Common myeloid progenitor, CD34-positive (primary cell): ENCODE measurements around the gene TFEB.

Source experiments
- CTCF ChIA-PET: fragments of 350-600 bp; sonication (Branson Sonifier 250); formaldehyde crosslinking; loops from one replicate; lab custom pipeline; 2021; ENCODE audit warnings: antibody characterized with exemption; lab: Charles Lee
- POLR2A ChIA-PET: fragments of 350-600 bp; sonication (Branson Sonifier 250); formaldehyde crosslinking; loops from one replicate; lab custom pipeline; 2021; ENCODE audit warnings: antibody characterized with exemption; lab: Charles Lee
- DNase-seq, 3 donors: peaks; one replicate each; pipeline versions ENCODE4 v3.0.0 to v3.0.0-alpha.2; 2013
- H3K27ac ChIP-seq, 2 experiments: 1 replicate in 1 of 2; 2 replicates in 1 of 2; pipeline ENCODE4 v1.7.0; 2013; ENCODE audit warnings: inconsistent platforms in 2 of 2, low read length in 2 of 2, mild to moderate bottlenecking in 2 of 2, low read depth in 1 of 2, moderate library complexity in 1 of 2; ENCODE audit not compliant: severe bottlenecking in 2 of 2, insufficient read depth in 1 of 2, poor library complexity in 1 of 2
- H3K27me3 ChIP-seq, 5 experiments: replicated peaks in 2 of 5; 1 replicate in 3 of 5; 2 replicates in 2 of 5; pipeline versions ENCODE4 v1.6.1 to v1.7.0; 2013; ENCODE audit warnings: low read length in 4 of 5, mild to moderate bottlenecking in 2 of 5, moderate library complexity in 2 of 5, inconsistent platforms in 1 of 5; ENCODE audit not compliant: insufficient read depth in 5 of 5, control insufficient read depth in 4 of 5
- H3K36me3 ChIP-seq, 4 experiments: 1 replicate in 2 of 4; 2 replicates in 2 of 4; pipeline versions ENCODE4 v1.6.1 to v1.7.0; 2013; ENCODE audit warnings: low read length in 3 of 4, control low read depth in 1 of 4, mild to moderate bottlenecking in 1 of 4; ENCODE audit not compliant: control insufficient read depth in 4 of 4, insufficient read depth in 4 of 4
- H3K4me1 ChIP-seq, 4 experiments: 1 replicate in 3 of 4; 2 replicates in 1 of 4; pipeline versions ENCODE4 v1.6.1 to v1.7.1; 2013; ENCODE audit warnings: low read length in 3 of 4, mild to moderate bottlenecking in 3 of 4, control low read depth in 1 of 4, inconsistent platforms in 1 of 4, moderate library complexity in 1 of 4; ENCODE audit not compliant: control insufficient read depth in 4 of 4, insufficient read depth in 4 of 4; ENCODE audit errors: control extremely low read depth in 1 of 4
- H3K4me3 ChIP-seq, 7 experiments: 1 replicate in 4 of 7; 2 replicates in 3 of 7; pipeline versions ENCODE4 v1.5.1 to v1.7.0; 2013; ENCODE audit warnings: mild to moderate bottlenecking in 7 of 7, low read length in 6 of 7, moderate library complexity in 6 of 7, inconsistent platforms in 2 of 7, low read depth in 2 of 7, control low read depth in 1 of 7; ENCODE audit not compliant: insufficient read depth in 4 of 7, control insufficient read depth in 1 of 7; ENCODE audit errors: extremely low read depth in 1 of 7
- H3K9me3 ChIP-seq, 5 experiments: 1 replicate in 4 of 5; 2 replicates in 1 of 5; pipeline versions ENCODE4 v1.6.1 to v1.7.1; 2013; ENCODE audit warnings: low read length in 4 of 5, mild to moderate bottlenecking in 2 of 5, inconsistent platforms in 1 of 5, low read depth in 1 of 5, moderate library complexity in 1 of 5; ENCODE audit not compliant: control insufficient read depth in 4 of 5, insufficient read depth in 2 of 5; ENCODE audit errors: control extremely low read depth in 1 of 5
- WGBS: methylation state at CpG from one replicate; pipeline ENCODE4 v1.1.5; 2013; ENCODE audit not compliant: insufficient coverage; 5-methylcytosine and 5-hydroxymethylcytosine counted together

The TFEB gene

DNA sequence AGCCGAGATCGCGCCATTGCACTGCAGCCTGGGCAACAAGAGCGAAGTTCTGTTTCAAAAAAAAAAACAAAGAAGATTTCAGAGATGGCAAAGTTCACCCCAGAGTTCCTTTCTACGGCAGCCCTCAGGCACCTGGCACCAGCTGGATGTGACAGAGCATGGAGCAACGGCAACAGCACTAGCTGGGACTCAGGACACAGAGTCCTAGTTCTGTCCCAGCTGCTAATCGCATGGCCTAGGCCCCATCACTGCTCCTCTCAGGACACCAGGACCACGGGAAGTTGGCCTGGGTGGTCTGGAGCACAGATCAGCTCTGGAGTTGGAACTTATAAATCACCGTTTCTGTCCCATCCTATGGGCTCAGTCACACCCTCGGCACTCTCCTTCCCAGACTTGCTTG lies 10.7 kb upstream of the TFEB start:
- Histone ChIP-seq H3K4me3 (no peak overlapping the region), H3K27me3 (no peaks in the 10 kb centered on the region), H3K27ac (no peak overlapping the region), H3K4me1 (no peaks in the 10 kb centered on the region), H3K36me3 (no peaks in the 10 kb centered on the region), H3K9me3 (no peaks in the 10 kb centered on the region)
- POLR2A ChIA-PET, result no interaction called here
- CTCF ChIA-PET, result interaction anchor here (0.7 kb wide), 1 partner anchor 29 kb away, joined by 4 read pairs; no protein-coding TSS in a partner anchor
- WGBS, result 97% methylated on average over 9 of the region's 10 CpGs
- no peak for DNase-seq

GRCh38 chr6:41744236-41744787 lies 8.9 kb upstream of the TFEB start:
- no peaks in the 10 kb centered on the region for H3K4me1 ChIP-seq
- ChIA-PET CTCF (interaction anchor here (1.3 kb wide), 1 partner anchor 12 kb away, joined by 4 read pairs; no protein-coding TSS in a partner anchor), POLR2A (no interaction called here)
- H3K27me3 ChIP-seq, result no peaks in the 10 kb centered on the region
- H3K36me3 ChIP-seq, result no peaks in the 10 kb centered on the region
- H3K27ac ChIP-seq, result no peak overlapping the region
- H3K4me3 ChIP-seq, result no peak overlapping the region
- WGBS, result 93% methylated on average over 7 of the region's 7 CpGs
- DNase-seq, result no peak
- no peaks in the 10 kb centered on the region for H3K9me3 ChIP-seq

DNA sequence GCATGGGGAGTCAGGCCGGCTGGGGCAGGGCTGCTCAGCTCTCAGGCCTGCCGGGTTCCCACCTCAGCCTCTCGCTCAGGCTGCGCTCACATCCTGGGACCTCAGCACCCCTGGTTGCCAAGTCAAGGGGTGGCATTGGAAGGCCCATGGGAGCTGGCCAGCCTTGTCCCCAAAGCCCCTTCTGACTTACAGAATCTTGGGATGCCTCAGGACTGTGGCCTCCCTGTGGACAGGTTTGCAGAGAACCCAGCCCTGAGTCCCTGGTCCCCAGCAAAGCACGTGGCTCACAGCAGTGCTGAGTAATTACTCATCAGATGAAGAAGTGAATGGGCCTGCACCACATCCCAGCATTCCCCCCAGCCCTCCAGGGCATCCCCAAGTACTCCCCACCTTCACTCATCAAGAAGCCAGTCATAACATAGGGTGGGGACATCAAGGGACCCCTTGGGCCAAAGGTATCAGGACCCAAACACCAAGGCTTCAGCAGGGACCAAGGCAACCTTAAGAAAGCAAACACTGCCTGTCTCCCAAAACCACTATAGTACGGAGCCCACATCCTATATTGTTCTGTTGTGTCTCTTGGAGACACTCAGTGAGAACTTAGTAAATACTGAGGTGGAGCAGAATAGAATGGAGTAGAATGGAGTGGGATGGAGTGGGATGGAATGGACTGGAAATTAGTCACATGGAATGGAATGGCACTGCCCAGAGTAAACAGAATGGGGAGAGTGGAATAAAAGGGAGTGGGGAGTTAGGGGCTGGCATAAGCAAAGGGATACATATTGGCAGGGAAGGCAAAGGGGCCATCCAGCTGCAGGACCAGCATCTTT lies 8.2 kb upstream of the TFEB start:
- Histone ChIP-seq H3K27me3 (no peaks in the 10 kb centered on the region), H3K9me3 (no peaks in the 10 kb centered on the region), H3K4me1 (no peaks in the 10 kb centered on the region), H3K27ac (no peak overlapping the region), H3K36me3 (no peaks in the 10 kb centered on the region), H3K4me3 (no peak overlapping the region)
- DNase-seq, result no peak
- WGBS, result 95% methylated on average over 6 of the region's 6 CpGs
- POLR2A ChIA-PET, result no interaction called here
- CTCF ChIA-PET, result interaction anchor here (1.3 to 1.8 kb wide), 2 partner anchors 13 to 32 kb away, joined by 4 to 6 read pairs; no protein-coding TSS in a partner anchor

GRCh38 chr6:41741625-41742490 lies 6.5 kb upstream of the TFEB start:
- Histone ChIP-seq H3K4me1 (no peaks in the 10 kb centered on the region), H3K36me3 (no peaks in the 10 kb centered on the region), H3K4me3 (no peak overlapping the region), H3K27me3 (no peaks in the 10 kb centered on the region), H3K27ac (no peak overlapping the region), H3K9me3 (no peaks in the 10 kb centered on the region)
- CTCF ChIA-PET, result interaction anchor here (0.9 to 1.8 kb wide), 4 partner anchors 9 to 45 kb away, joined by 3 to 6 read pairs (median 3); partner anchors contain the start of gene TOMM6
- 93% methylated on average over 19 of the region's 20 CpGs for WGBS
- no peak for DNase-seq
- POLR2A ChIA-PET, result no interaction called here

- DNase-seq, result no peak
- POLR2A ChIA-PET, result no interaction called here
Observed at GRCh38 chr6:41740366-41741162, 5.2 kb upstream of the TFEB start.

DNA sequence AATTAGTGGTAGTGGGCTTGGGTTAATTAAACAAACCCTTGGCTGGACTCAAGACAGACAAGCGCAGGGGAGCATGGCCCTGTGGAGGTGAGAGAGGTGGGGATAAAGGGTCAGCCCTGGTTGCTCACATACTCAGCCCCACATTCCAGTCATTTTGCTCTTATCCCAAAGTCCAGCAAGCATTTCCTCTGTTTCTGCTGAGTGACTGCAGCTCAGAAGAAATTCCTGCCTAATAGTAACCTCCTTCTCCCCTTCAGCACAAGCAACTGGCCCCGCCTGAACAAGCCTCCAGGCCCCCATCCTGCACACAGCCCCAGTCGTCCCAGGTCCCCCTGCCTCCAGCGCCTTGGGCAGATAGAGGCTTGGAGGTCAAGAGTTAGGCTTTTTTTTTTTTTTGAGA lies 3.6 kb upstream of the TFEB start:
- Histone ChIP-seq H3K4me3 (no peak overlapping the region), H3K9me3 (no peaks in the 10 kb centered on the region), H3K27me3 (no peaks in the 10 kb centered on the region), H3K4me1 (peaks cover 0 to 15% (median 5%) of the 10 kb centered on the region in 4 experiments), H3K27ac (no peak overlapping the region), H3K36me3 (no peaks in the 10 kb centered on the region)
- DNase-seq, result no peak
- POLR2A ChIA-PET, result interaction anchor here (0.6 kb wide), 1 partner anchor 30 kb away, joined by 3 read pairs; no protein-coding TSS in a partner anchor
- 100% methylated on average over 3 of the region's 4 CpGs for WGBS
- CTCF ChIA-PET, result no interaction called here

More at GRCh38 chr6:41740366-41741162, 5.2 kb upstream of the TFEB start:
- no peak overlapping the region for H3K27ac ChIP-seq
- CTCF ChIA-PET, result interaction anchor here (1.2 to 1.4 kb wide), 3 partner anchors 10 to 35 kb away, joined by 3 to 4 read pairs (median 3); no protein-coding TSS in a partner anchor
- H3K9me3 ChIP-seq, result no peaks in the 10 kb centered on the region
- no peaks in the 10 kb centered on the region for H3K27me3 ChIP-seq
- H3K4me3 ChIP-seq, result no peak overlapping the region
- H3K36me3 ChIP-seq, result no peaks in the 10 kb centered on the region
- WGBS, result 91% methylated on average over 9 of the region's 13 CpGs
- peaks cover 0 to 6% (median 5%) of the 10 kb centered on the region in 4 experiments for H3K4me1 ChIP-seq
